ENCODE data around the gene TECPR1. TPM values are rescaled to one million over a fixed set of nuclear protein-coding genes. Genes with fewer than 3 reads are reported as not detected.
"Not testable (repeated sequence)": the region's sequence is repeated elsewhere in the genome, so short reads cannot be mapped to it uniquely, and the experiment has no call there.

Gene TECPR1
- total RNA-seq, 4 donors from 2014 or later: 8.1 to 18.4 (median 14.2) TPM

- H3K4me3 ChIP-seq (ENCODE audit: low read depth, poor library complexity, severe bottlenecking): no peak overlapping the region
- TF ChIP-seq POLR2A (IDR thresholded peaks at IDR 0.05) (no peak), CTCF (IDR thresholded peaks at IDR 0.05) (no peak)
- intact Hi-C loops (cut with DNase I; ENCODE audit: low total_unique reads): no loop called here
- DNase-seq (ENCODE audit: low spot score in 2 of 2): no peak
- WGBS, 2 donors: 90 to 92% methylated on average over 9 to 21 of the region's 21 CpGs
Measured at GRCh38 chr7:98224701-98225181, 27.3 kb downstream of the TECPR1 start.

- no peak overlapping the region for H3K4me3 ChIP-seq (ENCODE audit: low read depth, poor library complexity, severe bottlenecking)
- 88% methylated on average over 10 to 19 of the region's 21 CpGs for WGBS, 2 donors
- intact Hi-C loops (cut with DNase I; ENCODE audit: low total_unique reads): no loop called here
- no peak for DNase-seq (ENCODE audit: low spot score in 2 of 2)
- TF ChIP-seq CTCF (IDR thresholded peaks at IDR 0.05) (no peak), POLR2A (IDR thresholded peaks at IDR 0.05) (no peak)
Measured at GRCh38 chr7:98223898-98224700, 27.9 kb downstream of the TECPR1 start.

- intact Hi-C loops (cut with DNase I; ENCODE audit: low total_unique reads): no loop called here
- DNase-seq (ENCODE audit: low spot score in 2 of 2): no peak
- no peak overlapping the region for H3K4me3 ChIP-seq (ENCODE audit: low read depth, poor library complexity, severe bottlenecking)
- no peak for TF ChIP-seq POLR2A (IDR thresholded peaks at IDR 0.05)
- no peak for TF ChIP-seq CTCF (IDR thresholded peaks at IDR 0.05)
- 75 to 82% methylated on average over 13 to 15 of the region's 15 CpGs for WGBS, 2 donors
Measured at GRCh38 chr7:98223351-98223897, 28.6 kb downstream of the TECPR1 start.

GRCh38 chr7:98222533-98223195 is 29.4 kb downstream of the TECPR1 start:
- WGBS, 2 donors: 91 to 100% methylated on average over 7 to 30 of the region's 30 CpGs
- TF ChIP-seq POLR2A (IDR thresholded peaks at IDR 0.05): no peak
- TF ChIP-seq CTCF (IDR thresholded peaks at IDR 0.05): no peak
- intact Hi-C loops (cut with DNase I; ENCODE audit: low total_unique reads): no loop called here
- H3K4me3 ChIP-seq (ENCODE audit: low read depth, poor library complexity, severe bottlenecking): no peak overlapping the region
- DNase-seq (ENCODE audit: low spot score in 2 of 2): no peak

- WGBS, 2 donors: 96 to 98% methylated on average over 28 to 29 of the region's 34 CpGs
- intact Hi-C loops (cut with DNase I; ENCODE audit: low total_unique reads): no loop called here
- H3K4me3 ChIP-seq (ENCODE audit: low read depth, poor library complexity, severe bottlenecking): no peak overlapping the region
- DNase-seq (ENCODE audit: low spot score in 2 of 2): no peak
- TF ChIP-seq POLR2A (IDR thresholded peaks at IDR 0.05): no peak
- TF ChIP-seq CTCF (IDR thresholded peaks at IDR 0.05): no peak
Measured at GRCh38 chr7:98221611-98222532, 30.2 kb downstream of the TECPR1 start.

- DNase-seq (ENCODE audit: low spot score in 2 of 2); intact Hi-C loops (cut with DNase I; ENCODE audit: low total_unique reads); H3K4me3 ChIP-seq (ENCODE audit: low read depth, poor library complexity, severe bottlenecking): not testable (repeated sequence)
- WGBS, 2 donors: 97 to 98% methylated on average over 6 of the region's 6 CpGs
Measured at GRCh38 chr7:98219382-98219781, 32.6 kb downstream of the TECPR1 start.

Data from lower leg skin (tissue), 4 donors.